H1 (cell line): ENCODE results near the gene COL27A1. TPM values are rescaled to one million over a fixed set of nuclear protein-coding genes. Genes with fewer than 3 reads are reported as not detected.

Experiments
- CBX5 ChIP-seq: fragments of 300-800, 300-1000 bp; sonication (generic); IDR thresholded peaks from 2 replicates; pipeline ENCODE4 v1.7.1; 2016; ENCODE audit warnings: antibody characterized with exemption, low read length, low read depth
- CHD1 ChIP-seq: IDR thresholded peaks from 2 replicates; pipeline ENCODE4 v1.6.1; 2012; ENCODE audit warnings: low read depth, low read length, improper control_type of control experiment
- CTCF ChIP-seq, 3 experiments: IDR thresholded peaks; 1 replicate in 2 of 3; 2 replicates in 1 of 3; pipeline versions ENCODE4 v1.5.1 to v1.6.1; 2011; ENCODE audit warnings: low read length in 3 of 3, mild to moderate bottlenecking in 3 of 3, inconsistent platforms in 2 of 3, low read depth in 1 of 3, moderate library complexity in 1 of 3; ENCODE audit not compliant: insufficient read depth in 1 of 3; ENCODE audit errors: control extremely low read depth in 1 of 3
- HDAC2 ChIP-seq, 2 experiments: fragments of 300-600 bp in 1 of 2; sonication (generic) in 1 of 2; IDR thresholded peaks; 2 replicates each; pipeline ENCODE4 v1.6.1; 2011 to 2012; ENCODE audit warnings: low read depth in 2 of 2, low read length in 2 of 2, mild to moderate bottlenecking in 2 of 2, moderate library complexity in 2 of 2, borderline replicate concordance in 1 of 2, inconsistent platforms in 1 of 2
- JUN ChIP-seq: IDR thresholded peaks from 2 replicates; pipeline ENCODE4 v1.6.1; 2011; ENCODE audit warnings: low read depth, mild to moderate bottlenecking, improper control_type of control experiment, low read length
- KDM1A ChIP-seq: fragments of 200-600, 300-600 bp; sonication (generic); IDR thresholded peaks from 2 replicates; pipeline ENCODE4 v1.7.1; 2016; ENCODE audit warnings: mild to moderate bottlenecking, low read length, borderline replicate concordance
- MAFK ChIP-seq: IDR thresholded peaks from 2 replicates; pipeline ENCODE4 v1.6.1; 2012; ENCODE audit warnings: low read depth, mild to moderate bottlenecking, improper control_type of control experiment, low read length
- MAX ChIP-seq: IDR thresholded peaks from 2 replicates; pipeline ENCODE4 v1.6.1; 2012; ENCODE audit warnings: inconsistent platforms
- POLR2AphosphoS5 ChIP-seq: IDR thresholded peaks from 2 replicates; pipeline ENCODE4 v1.6.1; 2011; ENCODE audit warnings: low read depth, low read length
- polyA plus RNA-seq, 7 experiments: library from polyadenylated mRNA; depleted of rRNA in 3 of 7; stranded (reverse) in 5 of 7; unstranded in 2 of 7; fragments of >200 nt in 5 of 7; fragments of 200-250 nt in 2 of 7; gene quantifications; 1 replicate in 5 of 7; 2 replicates in 1 of 7; 4 replicates in 1 of 7; pipeline versions ENCODE4 v1.2.1 to v1.2.3, GENCODE V29; 2011 to 2013; ENCODE audit warnings: missing spikeins in 2 of 7, mixed read lengths in 2 of 7
- total RNA-seq: library from RNA; stranded (reverse); fragmentation: NEBNext Ultra II Directional; extraction: Animal tissue kit (Norgen Biotek cat#: 25700); gene quantifications from 2 replicates; pipeline ENCODE4 v1.2.1, GENCODE V29; 2021

COL27A1 gene
- total and polyA plus RNA-seq, 2 of the 8 experiments (the other 6 are each of a cell fraction or from before 2014, with no cell fraction given), result 15.1 to 22.8 TPM

GRCh38 chr9:114299286-114300152 is 144.2 kb downstream of the COL27A1 start (continued):
- no peak for TF ChIP-seq KDM1A
- no peak for TF ChIP-seq MAX
- TF ChIP-seq POLR2AphosphoS5, result no peak
- TF ChIP-seq CTCF (IDR thresholded peaks at IDR 0.05; ENCODE audit: control extremely low read depth in 1 of 3, insufficient read depth in 1 of 3, low read depth in 1 of 3, low read length in 3 of 3), result no peak
- TF ChIP-seq JUN, result no peak
- no peak for TF ChIP-seq CBX5
- TF ChIP-seq CHD1, result no peak
- TF ChIP-seq MAFK, result no peak
- TF ChIP-seq HDAC2 (IDR thresholded peaks at IDR 0.05; ENCODE audit: borderline replicate concordance in 1 of 2, low read depth in 2 of 2, low read length in 2 of 2), result no peak
- TF ChIP-seq, all 59 proteins: peak for 0
